HL-60 (cell line): ENCODE data around the gene TAGLN.

Source experiments
- GABPA ChIP-seq: IDR thresholded peaks from 2 replicates; pipeline ENCODE4 v1.6.1; 2012; ENCODE audit warnings: low read depth
- POLR2AphosphoS5 ChIP-seq: IDR thresholded peaks from 2 replicates; pipeline ENCODE4 v1.6.1; 2012; ENCODE audit warnings: low read depth
- TF ChIP-seq, protein P1 (sequence below): IDR thresholded peaks from one replicate; pipeline ENCODE4 v1.5.1; 2011; ENCODE audit warnings: low read length, control low read depth, inconsistent platforms; ENCODE audit not compliant: insufficient read depth

DNA sequence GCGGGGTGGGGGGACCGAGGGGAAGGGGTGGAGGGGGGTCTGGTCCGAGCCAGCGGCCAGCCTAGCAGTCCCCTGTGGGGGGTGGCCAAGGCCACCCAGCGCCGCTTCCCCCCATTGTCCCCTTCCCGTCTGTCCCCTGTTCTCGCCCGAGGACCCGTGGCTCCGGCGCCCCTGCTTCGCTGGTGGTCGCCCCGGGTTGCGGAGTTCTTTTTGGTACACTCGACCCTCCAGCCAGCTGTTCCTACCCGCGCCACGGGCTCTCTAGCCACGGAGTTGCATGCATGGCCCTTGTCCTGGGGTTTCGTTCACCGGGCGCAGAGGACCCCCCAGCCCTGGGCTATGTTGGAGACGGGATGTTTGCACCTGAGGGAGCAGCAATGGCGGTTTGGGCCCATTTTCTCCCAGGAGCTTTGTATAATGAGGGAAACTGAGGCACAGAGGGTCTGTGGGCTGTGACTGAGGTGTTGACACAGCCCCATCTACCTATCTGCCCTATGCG lies 33.8 kb downstream of the TAGLN start:
- TF ChIP-seq, protein P1, sequence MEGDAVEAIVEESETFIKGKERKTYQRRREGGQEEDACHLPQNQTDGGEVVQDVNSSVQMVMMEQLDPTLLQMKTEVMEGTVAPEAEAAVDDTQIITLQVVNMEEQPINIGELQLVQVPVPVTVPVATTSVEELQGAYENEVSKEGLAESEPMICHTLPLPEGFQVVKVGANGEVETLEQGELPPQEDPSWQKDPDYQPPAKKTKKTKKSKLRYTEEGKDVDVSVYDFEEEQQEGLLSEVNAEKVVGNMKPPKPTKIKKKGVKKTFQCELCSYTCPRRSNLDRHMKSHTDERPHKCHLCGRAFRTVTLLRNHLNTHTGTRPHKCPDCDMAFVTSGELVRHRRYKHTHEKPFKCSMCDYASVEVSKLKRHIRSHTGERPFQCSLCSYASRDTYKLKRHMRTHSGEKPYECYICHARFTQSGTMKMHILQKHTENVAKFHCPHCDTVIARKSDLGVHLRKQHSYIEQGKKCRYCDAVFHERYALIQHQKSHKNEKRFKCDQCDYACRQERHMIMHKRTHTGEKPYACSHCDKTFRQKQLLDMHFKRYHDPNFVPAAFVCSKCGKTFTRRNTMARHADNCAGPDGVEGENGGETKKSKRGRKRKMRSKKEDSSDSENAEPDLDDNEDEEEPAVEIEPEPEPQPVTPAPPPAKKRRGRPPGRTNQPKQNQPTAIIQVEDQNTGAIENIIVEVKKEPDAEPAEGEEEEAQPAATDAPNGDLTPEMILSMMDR, result no peak
- TF ChIP-seq POLR2AphosphoS5, result no peak
- TF ChIP-seq GABPA, result no peak
